ENCODE data around the gene ABLIM1.
"Not testable (repeated sequence)": the region's sequence is repeated elsewhere in the genome, so short reads cannot be mapped to it uniquely, and the experiment has no call there.

Gene ABLIM1

DNA sequence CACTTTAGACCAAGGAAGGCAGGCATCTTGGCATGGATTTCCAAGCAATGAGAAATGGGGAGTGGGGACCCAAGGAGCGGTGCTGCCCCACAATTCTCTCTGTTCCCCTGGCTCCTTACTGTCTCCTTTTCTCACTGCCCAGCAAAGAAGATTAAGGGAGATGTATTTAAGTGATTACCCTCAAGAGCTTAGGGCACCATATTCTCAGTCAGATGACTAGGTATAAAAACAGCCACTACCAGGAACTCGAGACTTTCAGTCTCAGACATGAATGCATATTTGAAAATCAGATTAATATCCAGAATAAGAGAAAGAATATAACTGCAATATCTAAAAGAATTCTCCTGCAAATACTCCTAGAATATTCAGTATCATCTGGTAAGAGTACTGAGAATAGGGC, at the start of gene ABLIM1:
TSS of gene ABLIM1 (minus strand) at position 101 of the 400 bp plus-strand sequence. CDS start at position 26, 75 bp downstream.
- Histone ChIP-seq H3K36me3 (ENCODE audit: insufficient read depth, low read length) (no peaks in the 10 kb centered on the region), H3K9ac (ENCODE audit: low read depth, low read length) (no peak within 1 kb of the TSS), H3K4me1 (ENCODE audit: insufficient read depth, low read length) (peaks cover 7% of the 10 kb centered on the region; the same call in 1 of the 2 replicates), H3K9me3 (ENCODE audit: control insufficient read depth, insufficient read depth, low read length) (no peaks in the 10 kb centered on the region)

DNA sequence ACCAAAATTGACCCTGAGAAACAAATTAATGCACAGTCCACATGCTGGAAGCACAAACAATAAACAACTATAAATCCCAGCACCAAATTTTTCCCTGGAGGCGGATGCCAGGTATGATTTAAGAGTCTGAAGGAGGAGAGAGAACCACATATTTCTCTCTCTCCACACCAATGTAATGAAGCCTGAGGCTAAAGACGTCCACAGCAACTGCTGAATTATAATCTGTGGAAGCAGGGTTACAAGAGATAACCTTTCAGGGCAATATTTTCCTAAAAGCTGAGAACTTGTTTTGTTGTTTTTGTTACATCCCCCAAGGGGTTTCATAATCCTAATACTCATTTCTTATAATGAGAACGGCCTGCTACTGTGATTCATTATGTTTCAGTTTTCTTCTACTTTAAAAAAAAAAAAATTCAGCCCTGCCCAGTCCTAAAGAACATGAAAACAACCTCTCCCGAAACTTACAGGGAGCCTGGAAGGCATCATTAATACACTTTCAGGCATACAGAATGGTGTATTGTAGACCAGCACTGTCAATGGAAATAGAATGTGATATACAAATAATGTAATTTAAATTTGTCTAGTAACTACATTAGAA, 48.5 kb upstream of the ABLIM1 start:
- H3K9me3 ChIP-seq (ENCODE audit: control insufficient read depth, insufficient read depth, low read length), result no peaks in the 10 kb centered on the region
- H3K36me3 ChIP-seq (ENCODE audit: insufficient read depth, low read length), result no peaks in the 10 kb centered on the region
- H3K4me1 ChIP-seq (ENCODE audit: insufficient read depth, low read length), result peaks cover 7% of the 10 kb centered on the region; the same call in 1 of the 2 replicates
- H3K9ac ChIP-seq (ENCODE audit: low read depth, low read length), result no peak overlapping the region

DNA sequence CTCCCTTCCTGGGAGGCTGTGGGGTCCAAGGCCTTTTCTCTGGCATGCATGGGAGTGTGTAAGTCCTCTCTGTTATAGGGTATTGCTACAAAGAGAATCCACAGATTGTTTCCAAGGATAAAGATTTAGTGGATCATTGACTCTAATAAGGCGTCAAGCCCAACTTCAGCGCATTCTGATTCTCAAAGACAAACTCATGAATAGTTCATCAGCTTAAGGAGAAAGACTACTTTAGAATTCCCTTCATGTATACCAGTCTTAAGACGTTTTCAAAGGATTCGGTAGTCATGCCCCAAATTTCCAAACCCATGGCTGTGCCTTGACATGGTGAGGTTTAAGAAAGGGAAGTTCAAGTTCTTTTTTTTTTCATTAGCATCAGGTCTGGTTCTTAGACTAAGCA, 46.6 kb upstream of the ABLIM1 start:
- Histone ChIP-seq H3K9ac (ENCODE audit: low read depth, low read length) (no peak overlapping the region), H3K4me1 (ENCODE audit: insufficient read depth, low read length) (peaks cover 7% of the 10 kb centered on the region; the same call in 1 of the 2 replicates), H3K9me3 (ENCODE audit: control insufficient read depth, insufficient read depth, low read length) (no peaks in the 10 kb centered on the region), H3K36me3 (ENCODE audit: insufficient read depth, low read length) (no peaks in the 10 kb centered on the region)

DNA sequence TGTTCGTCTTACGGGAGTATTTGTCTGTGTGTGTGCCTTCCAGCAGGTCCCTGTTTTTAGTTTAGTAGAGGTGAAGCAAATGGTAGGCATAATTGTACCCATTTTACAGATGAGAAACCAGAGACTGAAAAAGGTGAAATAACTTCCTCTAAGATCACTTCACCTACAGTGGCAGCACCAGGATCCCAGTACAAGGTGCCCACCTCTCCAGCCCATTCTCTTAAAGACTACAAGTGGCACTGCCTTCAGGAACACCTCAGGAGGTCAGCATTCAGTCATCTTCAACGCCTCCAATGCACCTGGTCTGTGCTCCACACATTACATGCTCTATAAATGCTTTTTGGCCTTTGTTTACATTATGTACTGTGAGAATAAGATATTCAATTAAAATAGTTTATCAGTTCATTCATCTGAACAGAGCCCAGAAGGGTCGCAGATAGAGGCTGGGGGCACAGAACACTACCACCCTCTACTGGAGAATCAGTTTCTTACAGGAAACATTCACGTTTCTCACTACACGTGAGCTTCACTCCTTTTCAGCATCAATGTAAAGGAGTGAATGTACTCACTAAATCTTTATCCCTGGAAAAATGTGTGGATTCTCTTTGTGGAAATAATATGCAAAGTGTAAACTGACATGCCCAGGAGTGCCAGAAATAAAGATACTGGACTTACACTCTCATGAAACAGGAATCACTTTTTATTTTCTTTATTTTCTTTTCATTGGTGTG, 45.5 kb upstream of the ABLIM1 start:
- no peaks in the 10 kb centered on the region for H3K36me3 ChIP-seq (ENCODE audit: insufficient read depth, low read length)
- H3K9ac ChIP-seq (ENCODE audit: low read depth, low read length), result no peak overlapping the region
- H3K9me3 ChIP-seq (ENCODE audit: control insufficient read depth, insufficient read depth, low read length), result no peaks in the 10 kb centered on the region
- no peaks in the 10 kb centered on the region for H3K4me1 ChIP-seq (ENCODE audit: insufficient read depth, low read length)

DNA sequence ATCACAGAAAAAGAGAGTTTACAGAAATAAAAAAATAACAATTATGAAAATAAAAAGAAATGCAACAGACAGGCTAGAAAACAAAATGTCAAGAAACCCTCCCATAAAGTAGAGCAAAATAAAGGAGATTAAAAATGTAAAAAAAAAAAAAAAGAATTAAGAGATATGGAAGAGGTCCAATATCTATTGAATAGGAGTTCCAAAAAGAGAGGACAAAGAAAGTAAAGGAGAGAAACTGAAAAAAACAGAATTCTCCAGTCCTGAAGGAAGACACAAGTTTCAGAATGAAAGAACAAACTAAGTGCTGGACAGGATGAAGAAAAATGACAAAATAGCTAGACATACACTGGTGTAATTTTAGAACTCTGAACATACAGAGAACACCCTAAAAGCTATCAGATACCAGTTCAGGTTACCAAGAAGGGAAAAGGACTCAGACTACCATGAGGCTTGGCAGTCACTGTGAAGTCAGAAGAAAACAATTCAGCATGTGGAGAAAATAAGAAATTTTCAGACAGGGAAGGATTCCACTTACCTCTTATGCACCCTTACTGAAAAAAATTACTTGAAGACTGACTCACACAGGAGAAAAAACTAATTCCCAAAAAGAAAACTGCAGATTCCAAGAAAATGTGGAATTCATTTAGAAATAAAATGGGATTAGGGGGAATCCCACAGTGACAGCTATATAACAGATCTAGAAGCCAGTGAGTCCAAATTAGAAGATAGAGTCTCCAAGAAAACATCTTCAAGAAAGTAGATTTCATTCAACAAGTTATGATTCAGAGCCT, 40.4 kb upstream of the ABLIM1 start:
- Histone ChIP-seq H3K9ac (ENCODE audit: low read depth, low read length) (no peak overlapping the region), H3K4me1 (ENCODE audit: insufficient read depth, low read length) (peaks cover 5% of the 10 kb centered on the region; the same call in 1 of the 2 replicates), H3K36me3 (ENCODE audit: insufficient read depth, low read length) (no peaks in the 10 kb centered on the region), H3K9me3 (ENCODE audit: control insufficient read depth, insufficient read depth, low read length) (no peaks in the 10 kb centered on the region)

DNA sequence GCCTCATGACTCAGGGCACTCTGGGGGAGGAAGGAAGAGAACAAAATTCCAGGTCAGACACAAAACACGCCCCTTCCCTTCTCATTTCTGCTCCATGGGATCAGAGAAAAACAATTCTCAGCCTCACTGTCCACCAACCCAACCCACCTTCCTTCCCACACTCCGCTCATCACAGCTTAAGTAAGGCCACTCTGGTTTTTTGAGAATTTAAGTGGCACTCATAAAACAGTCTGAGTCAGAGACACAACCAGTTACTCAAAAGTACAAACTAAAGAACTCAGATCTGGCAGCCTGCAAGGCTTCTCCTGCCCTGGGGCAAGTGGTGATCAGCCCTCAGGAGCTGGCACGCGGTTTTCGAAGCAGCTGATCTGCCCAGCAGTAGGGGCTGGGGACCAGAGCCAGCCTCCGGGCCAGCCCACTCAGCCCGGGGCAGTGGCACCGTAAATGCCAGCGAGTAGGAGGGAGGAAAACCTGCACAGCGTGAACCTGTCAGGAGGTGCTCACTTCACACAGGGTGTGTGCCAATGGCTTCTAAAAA, 39.1 kb upstream of the ABLIM1 start:
- peaks cover 6% of the 10 kb centered on the region; the same call in 1 of the 2 replicates for H3K4me1 ChIP-seq (ENCODE audit: insufficient read depth, low read length)
- no peaks in the 10 kb centered on the region for H3K36me3 ChIP-seq (ENCODE audit: insufficient read depth, low read length)
- no peak overlapping the region for H3K9ac ChIP-seq (ENCODE audit: low read depth, low read length)
- no peaks in the 10 kb centered on the region for H3K9me3 ChIP-seq (ENCODE audit: control insufficient read depth, insufficient read depth, low read length)

DNA sequence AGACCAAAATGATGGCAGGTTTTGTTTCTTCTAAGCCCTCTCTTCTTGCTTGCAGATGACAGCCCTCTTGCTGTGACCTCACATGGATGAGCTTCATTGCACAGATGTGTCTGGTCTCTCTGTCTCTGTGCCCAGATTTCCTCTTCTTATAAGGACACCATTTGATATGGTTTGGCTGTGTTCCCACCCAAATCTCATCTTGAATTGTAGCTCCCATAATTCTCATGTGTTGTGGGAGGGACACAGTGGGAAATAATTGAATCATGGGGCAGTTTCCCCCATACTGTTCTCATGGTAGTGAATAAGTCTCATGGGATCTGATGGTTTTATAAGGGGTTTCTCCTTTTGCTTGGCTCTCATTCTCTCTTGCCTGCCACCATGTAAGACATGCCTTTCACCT, 38.2 kb upstream of the ABLIM1 start:
- H3K36me3 ChIP-seq (ENCODE audit: insufficient read depth, low read length); H3K9ac ChIP-seq (ENCODE audit: low read depth, low read length); H3K9me3 ChIP-seq (ENCODE audit: control insufficient read depth, insufficient read depth, low read length): not testable (repeated sequence)
- peaks cover 14% of the 10 kb centered on the region; the same call in 1 of the 2 replicates for H3K4me1 ChIP-seq (ENCODE audit: insufficient read depth, low read length)

DNA sequence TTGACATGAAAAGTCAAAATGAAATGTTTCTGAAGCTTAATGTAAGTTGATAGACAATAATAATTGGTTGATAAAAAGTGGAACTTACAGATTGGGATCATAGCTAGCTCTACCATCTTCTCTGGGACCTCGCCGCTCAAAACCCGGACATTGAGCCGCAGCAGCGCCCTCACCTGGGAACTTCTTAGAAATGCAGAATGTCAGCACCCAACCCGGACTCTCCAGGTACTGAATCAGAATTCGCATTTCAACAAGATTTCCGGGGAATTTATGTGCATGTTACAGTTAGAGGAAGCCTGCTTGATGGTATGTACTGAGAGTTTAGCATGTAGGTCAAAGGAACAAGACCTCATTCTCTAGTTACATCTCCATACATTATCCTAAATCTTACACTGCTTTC, 36.7 kb upstream of the ABLIM1 start:
- peaks cover 19% of the 10 kb centered on the region; the same call in 1 of the 2 replicates for H3K4me1 ChIP-seq (ENCODE audit: insufficient read depth, low read length)
- no peaks in the 10 kb centered on the region for H3K9me3 ChIP-seq (ENCODE audit: control insufficient read depth, insufficient read depth, low read length)
- H3K36me3 ChIP-seq (ENCODE audit: insufficient read depth, low read length), result no peaks in the 10 kb centered on the region
- H3K9ac ChIP-seq (ENCODE audit: low read depth, low read length), result no peak overlapping the region

DNA sequence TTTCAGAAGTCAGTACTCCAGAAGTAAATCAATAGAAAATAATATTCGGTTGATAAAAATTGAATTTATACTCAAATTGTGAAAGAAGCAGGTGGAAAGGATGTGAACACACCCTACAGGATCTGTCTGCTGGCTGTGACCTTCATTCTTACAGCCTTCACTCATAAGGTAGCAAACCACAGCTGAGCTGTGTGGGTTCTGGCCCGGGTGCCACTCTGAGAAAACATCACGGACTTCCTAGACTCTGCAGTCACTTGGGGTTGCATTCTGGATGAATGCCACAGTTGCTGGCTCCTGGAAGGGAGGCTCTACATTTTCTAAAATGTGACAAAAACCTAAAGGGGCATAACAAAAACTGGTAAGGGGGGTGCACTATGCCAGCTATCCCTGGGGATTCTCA, 36.0 kb upstream of the ABLIM1 start:
- Histone ChIP-seq H3K36me3 (ENCODE audit: insufficient read depth, low read length) (no peaks in the 10 kb centered on the region), H3K4me1 (ENCODE audit: insufficient read depth, low read length) (peaks cover 19% of the 10 kb centered on the region; the same call in 1 of the 2 replicates), H3K9me3 (ENCODE audit: control insufficient read depth, insufficient read depth, low read length) (no peaks in the 10 kb centered on the region), H3K9ac (ENCODE audit: low read depth, low read length) (no peak overlapping the region)

DNA sequence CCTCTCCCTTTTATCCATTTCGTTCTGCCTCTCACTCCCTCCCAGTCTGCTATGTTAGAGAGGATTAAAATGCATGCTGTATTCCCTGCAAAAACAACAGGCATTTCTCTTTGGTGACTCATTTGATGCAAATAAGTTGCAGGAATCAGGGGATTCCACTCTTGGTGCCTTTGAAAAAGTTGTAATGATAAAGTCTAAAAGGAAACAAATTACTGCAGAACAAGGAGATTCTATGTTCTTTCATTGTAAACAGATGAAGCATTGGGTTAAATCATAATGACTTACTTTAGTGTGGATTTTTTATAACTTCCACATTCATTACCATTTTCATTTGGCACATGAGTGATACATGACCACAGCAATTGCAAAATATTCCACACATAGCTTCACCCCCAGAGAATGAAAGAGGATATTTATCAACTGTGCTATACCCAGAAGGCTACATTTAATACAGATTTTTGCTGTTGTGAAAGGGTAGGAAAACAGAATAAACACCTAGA, 33.4 kb upstream of the ABLIM1 start:
- Histone ChIP-seq H3K9me3 (ENCODE audit: control insufficient read depth, insufficient read depth, low read length) (no peaks in the 10 kb centered on the region), H3K4me1 (ENCODE audit: insufficient read depth, low read length) (peaks cover 19% of the 10 kb centered on the region; the same call in 1 of the 2 replicates), H3K9ac (ENCODE audit: low read depth, low read length) (no peak overlapping the region), H3K36me3 (ENCODE audit: insufficient read depth, low read length) (no peaks in the 10 kb centered on the region)

DNA sequence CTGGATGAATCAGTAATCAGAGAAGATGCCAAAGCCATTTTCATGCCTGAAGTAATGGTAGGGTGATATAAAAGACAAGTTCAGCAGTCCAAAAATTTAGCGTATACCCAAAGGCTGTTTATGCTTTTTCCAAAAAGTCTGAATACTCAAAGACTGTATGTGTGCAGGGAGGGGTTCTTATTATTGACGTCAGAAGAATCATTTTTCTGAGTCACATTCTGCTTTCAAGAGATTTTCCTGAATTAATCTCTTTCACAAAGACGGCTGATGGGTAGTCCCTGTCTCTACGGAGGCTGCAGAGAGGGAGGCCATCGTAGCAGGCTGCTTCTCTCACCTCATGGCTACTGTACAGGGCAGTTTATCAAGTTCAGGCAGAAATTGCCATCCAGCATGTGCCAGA, 30.7 kb upstream of the ABLIM1 start:
- H3K36me3 ChIP-seq (ENCODE audit: insufficient read depth, low read length), result no peaks in the 10 kb centered on the region
- peaks cover 30% of the 10 kb centered on the region for H3K4me1 ChIP-seq (ENCODE audit: insufficient read depth, low read length)
- no peaks in the 10 kb centered on the region for H3K9me3 ChIP-seq (ENCODE audit: control insufficient read depth, insufficient read depth, low read length)
- no peak overlapping the region for H3K9ac ChIP-seq (ENCODE audit: low read depth, low read length)

DNA sequence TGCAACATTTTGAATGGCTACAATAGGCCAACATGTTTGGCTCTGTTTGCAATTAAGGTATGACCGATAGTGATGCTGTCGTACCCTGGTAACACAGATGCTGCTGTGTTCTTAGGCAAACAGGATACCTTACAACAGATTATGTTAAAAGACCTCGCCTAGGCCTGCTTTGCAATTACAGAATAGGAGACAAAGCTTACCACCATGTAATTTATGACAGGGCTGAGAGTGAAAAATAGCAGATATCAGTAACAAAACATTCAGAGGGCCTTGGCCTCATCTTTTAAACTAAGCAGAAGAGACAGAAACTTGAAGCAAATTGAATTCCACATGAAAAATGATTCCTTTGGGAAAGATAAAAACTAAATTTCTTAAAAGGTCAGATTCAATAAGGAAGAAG, 29.4 kb upstream of the ABLIM1 start:
- Histone ChIP-seq H3K4me1 (ENCODE audit: insufficient read depth, low read length) (peaks cover 30% of the 10 kb centered on the region), H3K9ac (ENCODE audit: low read depth, low read length) (no peak overlapping the region), H3K9me3 (ENCODE audit: control insufficient read depth, insufficient read depth, low read length) (no peaks in the 10 kb centered on the region), H3K36me3 (ENCODE audit: insufficient read depth, low read length) (no peaks in the 10 kb centered on the region)

DNA sequence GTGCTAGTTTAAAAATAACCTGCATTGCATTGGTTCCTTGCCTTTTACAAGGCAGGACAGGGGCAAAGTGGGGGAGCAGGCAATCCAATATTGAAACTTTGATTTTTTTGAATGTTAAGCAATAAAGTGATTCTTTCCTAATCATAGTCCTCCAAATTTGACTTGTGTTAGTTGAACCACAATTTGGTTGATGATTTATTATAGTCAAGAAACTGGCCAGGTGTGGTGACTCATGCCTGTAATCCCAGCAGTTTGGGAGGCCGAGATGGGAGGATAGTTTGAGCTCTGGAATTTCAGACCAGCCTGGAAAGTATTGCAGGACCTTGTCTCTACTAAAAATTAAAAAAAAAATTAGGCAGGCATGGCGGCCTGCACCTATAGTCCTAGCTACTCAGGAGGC, 27.9 kb upstream of the ABLIM1 start:
- no peak overlapping the region for H3K9ac ChIP-seq (ENCODE audit: low read depth, low read length)
- H3K9me3 ChIP-seq (ENCODE audit: control insufficient read depth, insufficient read depth, low read length), result no peaks in the 10 kb centered on the region
- H3K36me3 ChIP-seq (ENCODE audit: insufficient read depth, low read length), result no peaks in the 10 kb centered on the region
- H3K4me1 ChIP-seq (ENCODE audit: insufficient read depth, low read length), result peaks cover 18% of the 10 kb centered on the region

DNA sequence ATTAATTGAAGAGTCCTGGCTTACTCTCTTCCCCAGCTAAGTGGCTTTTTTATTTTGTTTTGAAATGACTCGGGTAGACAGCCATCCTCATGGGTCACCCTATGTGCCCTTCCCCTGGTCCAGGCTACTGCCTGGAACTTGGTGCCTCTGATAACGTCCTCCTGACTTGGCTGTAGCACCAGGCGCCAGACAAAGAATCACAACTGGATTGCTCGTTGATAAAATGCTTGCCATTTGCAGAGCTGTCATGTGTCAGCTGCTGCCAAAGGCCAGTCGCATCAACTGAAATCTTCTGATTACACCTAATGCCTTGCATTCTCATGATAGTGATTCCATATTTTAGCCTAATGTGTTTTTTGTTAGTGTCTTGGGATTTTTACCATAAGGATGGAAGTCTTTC, 27.4 kb upstream of the ABLIM1 start:
- H3K9ac ChIP-seq (ENCODE audit: low read depth, low read length), result no peak overlapping the region
- no peaks in the 10 kb centered on the region for H3K36me3 ChIP-seq (ENCODE audit: insufficient read depth, low read length)
- H3K4me1 ChIP-seq (ENCODE audit: insufficient read depth, low read length), result peaks cover 16% of the 10 kb centered on the region; the same call in 1 of the 2 replicates
- H3K9me3 ChIP-seq (ENCODE audit: control insufficient read depth, insufficient read depth, low read length), result no peaks in the 10 kb centered on the region
